Ascending aorta (tissue), 2 donors: ENCODE measurements around the gene AMELX. TPM values are rescaled to one million over a fixed set of nuclear protein-coding genes. Genes with fewer than 3 reads are reported as not detected.

Experiments
- DNase-seq, 2 donors: peaks; one replicate each; pipeline ENCODE4 v3.0.0-alpha.2; 2019; ENCODE audit warnings: low spot score in 2 of 2
- H3K27ac ChIP-seq, 2 donors: fragments of 200-600 bp; sonication (generic); one replicate each; pipeline ENCODE4 v1.5.1; 2016 to 2017; ENCODE audit warnings: mild to moderate bottlenecking in 1 of 2
- H3K27me3 ChIP-seq: fragments of 200-600 bp; sonication (generic); one replicate; pipeline ENCODE4 v1.5.1; 2017
- H3K36me3 ChIP-seq, 2 donors: fragments of 200-600 bp; sonication (generic); one replicate each; pipeline ENCODE4 v1.5.1; 2016
- H3K4me1 ChIP-seq, 2 donors: fragments of 200-600 bp; sonication (generic); one replicate each; pipeline ENCODE4 v1.5.1; 2016 to 2017; ENCODE audit warnings: mild to moderate bottlenecking in 1 of 2
- H3K4me3 ChIP-seq, 2 donors: fragments of 200-600 bp; sonication (generic); one replicate each; pipeline ENCODE4 v1.5.1; 2016 to 2017; ENCODE audit warnings: mild to moderate bottlenecking in 1 of 2
- H3K9me3 ChIP-seq, 2 donors: fragments of 200-600 bp; sonication (generic); one replicate each; pipeline ENCODE4 v1.5.1; 2016
- CTCF ChIP-seq, 3 experiments: fragments of 200-600 bp in 2 of 3; fragments of 450-650 bp in 1 of 3; sonication (generic) in 2 of 3; IDR thresholded peaks; one replicate each; pipeline ENCODE4 v1.5.1; 2016 to 2019; ENCODE audit warnings: antibody characterized with exemption in 3 of 3, mild to moderate bottlenecking in 1 of 3, moderate library complexity in 1 of 3
- intact Hi-C: fragments of 100-400 bp; cut with DNase I; formaldehyde crosslinking; loops from one replicate; pipeline ENCODE4 v1.15.1; 2023
- total RNA-seq: library from RNA; depleted of rRNA; stranded (reverse); fragments of >200 nt; gene quantifications from one replicate; pipeline ENCODE4 v1.1.0, GENCODE V29; 2016

AMELX gene
- total RNA-seq, 1 donor from 2014 or later, result not detected

GRCh38 chrX:11305641-11306040 lies 12.4 kb downstream of the AMELX start:
- intact Hi-C loops, result no loop called here
- no peak for TF ChIP-seq CTCF (IDR thresholded peaks at IDR 0.05)
- no peak overlapping the region for H3K27ac ChIP-seq
- H3K4me3 ChIP-seq, result no peak overlapping the region
- H3K27me3 ChIP-seq, result no peaks in the 10 kb centered on the region
- H3K9me3 ChIP-seq, result no peaks in the 10 kb centered on the region
- no peaks in the 10 kb centered on the region for H3K4me1 ChIP-seq
- no peak for DNase-seq
- H3K36me3 ChIP-seq, result no peaks in the 10 kb centered on the region

GRCh38 chrX:11309220-11309619 lies 16.0 kb downstream of the AMELX start:
- H3K4me1 ChIP-seq, result no peaks in the 10 kb centered on the region
- no peak overlapping the region for H3K4me3 ChIP-seq
- no peak for DNase-seq
- intact Hi-C loops, result no loop called here
- H3K27ac ChIP-seq, result no peak overlapping the region
- no peaks in the 10 kb centered on the region for H3K36me3 ChIP-seq
- H3K9me3 ChIP-seq, result no peaks in the 10 kb centered on the region
- no peak for TF ChIP-seq CTCF (IDR thresholded peaks at IDR 0.05)
- no peaks in the 10 kb centered on the region for H3K27me3 ChIP-seq

DNA sequence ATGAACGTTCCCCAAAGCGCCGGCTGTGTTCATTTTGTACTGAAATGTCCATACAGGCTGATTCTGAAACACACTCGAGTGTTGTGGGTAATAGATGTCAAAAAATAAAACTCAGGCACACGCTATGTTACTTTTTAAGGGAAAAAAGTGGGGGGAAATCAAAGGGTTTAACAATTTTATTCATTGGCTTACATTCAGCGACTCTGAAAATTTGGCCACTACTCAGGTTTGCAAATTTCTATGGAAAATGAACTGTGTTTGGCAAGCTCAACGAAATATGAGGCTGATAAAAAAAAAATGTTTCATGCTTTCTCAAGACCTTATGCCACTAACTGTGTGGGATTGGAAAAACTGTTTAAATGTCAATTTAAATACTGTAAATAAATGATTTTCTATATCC lies 18.5 kb downstream of the AMELX start:
- no peak for TF ChIP-seq CTCF (IDR thresholded peaks at IDR 0.05)
- no peak overlapping the region for H3K27ac ChIP-seq
- H3K36me3 ChIP-seq, result no peaks in the 10 kb centered on the region
- no peaks in the 10 kb centered on the region for H3K4me1 ChIP-seq
- H3K9me3 ChIP-seq, result no peaks in the 10 kb centered on the region
- no peak for DNase-seq
- intact Hi-C loops, result no loop called here
- H3K27me3 ChIP-seq, result no peaks in the 10 kb centered on the region
- no peak overlapping the region for H3K4me3 ChIP-seq

- DNase-seq, result no peak
- no peak overlapping the region for H3K27ac ChIP-seq
- intact Hi-C loops, result no loop called here
Measured at GRCh38 chrX:11319806-11320520, 26.8 kb downstream of the AMELX start.

DNA sequence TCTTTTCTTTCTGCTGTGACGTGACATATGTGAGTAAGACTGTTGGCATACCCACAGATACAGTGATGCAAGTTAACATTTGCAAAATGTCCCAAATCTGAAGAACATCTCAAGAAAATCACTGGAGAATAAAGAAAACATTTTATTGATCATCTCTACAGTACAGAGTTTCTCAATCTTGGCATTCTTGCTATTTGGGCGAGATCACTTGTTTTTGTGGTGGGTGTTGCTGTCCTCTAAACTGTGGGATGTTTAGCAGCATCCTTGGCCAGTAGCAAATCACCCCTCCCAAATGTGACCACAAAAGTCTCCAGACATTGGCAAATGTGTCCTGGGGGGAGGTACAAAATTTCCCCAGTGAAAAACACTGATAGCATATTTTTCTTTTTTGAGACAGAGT lies 28.8 kb downstream of the AMELX start:
- no peaks in the 10 kb centered on the region for H3K36me3 ChIP-seq
- no peaks in the 10 kb centered on the region for H3K4me1 ChIP-seq
- no peaks in the 10 kb centered on the region for H3K27me3 ChIP-seq
- H3K4me3 ChIP-seq, result no peak overlapping the region
- intact Hi-C loops, result no loop called here
- peaks cover 0 to 4% of the 10 kb centered on the region in 2 donors for H3K9me3 ChIP-seq
- H3K27ac ChIP-seq, result no peak overlapping the region
- DNase-seq, result no peak
- TF ChIP-seq CTCF (IDR thresholded peaks at IDR 0.05), result no peak

More at GRCh38 chrX:11319806-11320520, 26.8 kb downstream of the AMELX start:
- no peaks in the 10 kb centered on the region for H3K27me3 ChIP-seq
- no peaks in the 10 kb centered on the region for H3K4me1 ChIP-seq
- H3K36me3 ChIP-seq, result no peaks in the 10 kb centered on the region
- TF ChIP-seq CTCF (IDR thresholded peaks at IDR 0.05), result no peak
- no peak overlapping the region for H3K4me3 ChIP-seq
- peaks cover 0 to 4% of the 10 kb centered on the region in 2 donors for H3K9me3 ChIP-seq
